GM19099 (cell line): Measurements from ENCODE around the gene ARAP3.

Source experiments
- POLR2A ChIP-seq: IDR thresholded peaks from 3 replicates; pipeline ENCODE4 v1.6.1; 2011; ENCODE audit warnings: low read depth; ENCODE audit not compliant: insufficient read length; ENCODE audit errors: extremely low read depth

Gene ARAP3

GRCh38 chr5:141603923-141604717 lies 77.9 kb downstream of the ARAP3 start:
- TF ChIP-seq POLR2A = no peak
